Activated T-helper 1 cell treated with Interleukin-2 at 50 U/mL for 16 hours (primary cell): ENCODE data around the gene TMPRSS7.
A peak's percentile ranks its signal among the peaks of the same experiment; 100 is the strongest.

Experiments used
- DNase-seq: peaks from one replicate; pipeline ENCODE4 v3.0.0-alpha.2; 2020; ENCODE audit warnings: low read depth

The TMPRSS7 gene

DNA sequence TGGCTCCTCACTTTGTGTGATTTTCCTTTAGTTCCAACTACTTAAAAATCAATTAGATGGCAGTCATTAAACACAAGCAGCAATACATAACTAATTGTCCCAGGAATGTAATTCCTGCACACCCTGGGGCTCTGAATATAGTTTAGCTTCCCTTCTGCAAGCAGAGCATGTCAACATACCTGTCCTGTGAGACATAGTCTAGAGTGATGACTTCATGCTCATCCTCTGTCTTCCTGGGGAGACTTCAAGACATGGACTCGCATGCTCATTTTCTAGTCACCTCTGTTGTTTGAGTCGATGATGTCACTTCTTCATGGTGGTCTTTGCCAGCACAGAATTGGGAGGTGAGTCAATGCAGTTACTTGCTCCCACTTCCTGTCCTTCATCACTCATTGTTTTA lies 67.4 kb downstream of the TMPRSS7 start:
- DNase-seq, result no peak

GRCh38 chr3:112104774-112105173 lies 70.2 kb downstream of the TMPRSS7 start:
- DNase-seq, result no peak

DNA sequence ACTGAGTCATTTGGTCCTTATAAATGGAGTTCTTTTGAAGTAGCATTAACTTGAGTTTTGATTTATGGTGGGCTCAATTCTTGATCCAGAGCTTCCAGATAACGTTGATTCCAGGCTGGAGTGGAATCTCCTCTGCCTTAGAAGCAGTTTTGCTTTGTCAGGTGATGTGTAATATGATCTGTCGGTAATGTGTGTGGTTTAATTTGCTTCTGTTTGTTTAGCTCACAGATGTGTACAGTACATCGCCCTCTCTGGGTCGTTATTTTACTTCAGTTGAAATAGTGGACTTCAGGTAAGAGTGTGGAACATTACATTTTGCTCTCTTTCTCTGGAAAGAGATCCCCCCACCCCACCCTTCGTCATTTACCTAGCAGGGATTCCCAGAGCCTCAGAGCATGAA lies 74.8 kb downstream of the TMPRSS7 start:
- DNase-seq, result no peak

- peak; percentile 33 for DNase-seq
These were observed 77.4 kb downstream of the TMPRSS7 start for GRCh38 chr3:112111785-112112402.

- no peak for DNase-seq
These were observed 80.1 kb downstream of the TMPRSS7 start for GRCh38 chr3:112114576-112115160.

DNA sequence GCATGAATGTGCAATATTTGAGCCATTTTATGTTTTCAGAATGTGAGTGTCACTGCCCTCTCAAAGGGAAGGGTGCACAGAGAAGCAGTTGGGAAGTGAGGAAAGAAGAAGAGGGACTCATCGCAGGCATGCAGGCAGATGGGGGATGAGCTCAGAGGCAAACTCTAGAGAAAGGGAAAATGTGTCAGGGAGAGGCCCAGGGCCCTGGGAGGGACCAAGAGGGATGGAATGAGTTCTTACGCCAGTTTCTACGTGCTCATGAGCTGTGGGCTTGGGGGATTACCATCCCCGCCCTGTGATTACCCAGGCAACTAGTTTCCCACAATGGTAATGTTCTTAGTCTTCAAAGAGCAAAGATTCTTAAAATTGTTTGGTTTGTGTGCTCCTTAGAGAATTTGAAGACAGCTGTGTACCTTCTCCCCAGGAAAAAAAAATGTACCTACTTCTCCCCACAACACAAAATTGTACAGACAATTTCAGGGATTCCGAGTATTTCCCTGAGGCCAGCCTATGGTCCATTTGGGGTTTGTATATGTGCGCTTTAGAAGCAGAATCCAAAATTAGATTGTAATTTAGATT lies 80.7 kb downstream of the TMPRSS7 start:
- no peak for DNase-seq

DNA sequence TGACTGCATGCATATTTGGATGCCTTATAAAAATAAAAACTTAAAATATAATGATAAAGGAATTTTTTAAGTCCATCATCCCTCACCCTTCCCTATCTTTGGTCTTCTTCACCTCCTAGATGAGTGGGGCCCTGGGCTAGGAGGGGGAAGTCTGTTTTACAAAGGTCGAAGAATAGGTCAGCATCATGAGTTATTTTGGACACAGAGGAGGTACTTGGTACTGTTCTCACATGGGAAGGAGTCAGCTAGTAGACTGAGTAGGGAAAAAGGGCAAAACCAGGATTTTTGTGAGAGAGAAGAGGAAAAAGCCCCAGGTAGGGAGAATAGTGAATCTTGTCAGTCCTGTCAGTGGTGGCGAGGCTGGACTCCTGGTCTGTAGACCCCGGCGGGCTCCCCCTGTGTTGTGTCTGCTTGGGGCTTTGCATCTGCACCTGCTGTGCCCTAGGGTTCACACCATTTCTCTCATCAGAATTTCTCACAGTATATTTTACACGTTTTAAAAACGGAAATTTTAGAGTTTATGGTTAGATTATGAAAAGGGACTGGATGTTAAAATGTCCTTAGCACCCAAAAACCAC lies 81.4 kb downstream of the TMPRSS7 start:
- DNase-seq, result no peak

- no peak for DNase-seq
These were observed 82.2 kb downstream of the TMPRSS7 start for GRCh38 chr3:112116748-112117186.

DNA sequence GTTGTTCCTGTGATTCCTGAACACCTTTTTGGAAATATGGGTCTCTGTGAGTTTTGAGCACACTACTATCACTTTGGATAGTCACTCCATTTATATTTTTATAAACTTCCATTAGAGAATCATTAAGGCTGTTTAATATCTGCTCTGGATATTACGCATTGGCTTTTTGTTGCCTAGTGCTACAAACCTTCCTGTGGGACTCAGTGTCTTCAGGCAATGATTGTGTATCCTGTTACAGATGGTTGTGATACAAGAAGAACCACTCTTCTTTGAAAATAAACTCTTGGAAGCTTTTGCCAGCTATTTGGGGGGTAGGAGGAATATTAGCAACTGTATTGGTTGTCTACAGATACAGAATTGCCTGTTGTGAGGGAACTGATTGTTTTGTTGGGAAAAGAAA lies 82.9 kb downstream of the TMPRSS7 start:
- DNase-seq, result no peak

- no peak for DNase-seq
These were observed 83.5 kb downstream of the TMPRSS7 start for GRCh38 chr3:112117841-112118571.

GRCh38 chr3:112119962-112120836 lies 85.7 kb downstream of the TMPRSS7 start:
- no peak for DNase-seq

- DNase-seq, result no peak
These were observed 87.3 kb downstream of the TMPRSS7 start for GRCh38 chr3:112121577-112122547.

GRCh38 chr3:112122870-112123269 lies 88.3 kb downstream of the TMPRSS7 start:
- no peak for DNase-seq

- DNase-seq, result no peak
These were observed 89.0 kb downstream of the TMPRSS7 start for GRCh38 chr3:112123548-112123947.

GRCh38 chr3:112124907-112125607 lies 90.5 kb downstream of the TMPRSS7 start:
- no peak for DNase-seq

GRCh38 chr3:112126511-112126911 lies 92.0 kb downstream of the TMPRSS7 start:
- DNase-seq, result no peak

DNA sequence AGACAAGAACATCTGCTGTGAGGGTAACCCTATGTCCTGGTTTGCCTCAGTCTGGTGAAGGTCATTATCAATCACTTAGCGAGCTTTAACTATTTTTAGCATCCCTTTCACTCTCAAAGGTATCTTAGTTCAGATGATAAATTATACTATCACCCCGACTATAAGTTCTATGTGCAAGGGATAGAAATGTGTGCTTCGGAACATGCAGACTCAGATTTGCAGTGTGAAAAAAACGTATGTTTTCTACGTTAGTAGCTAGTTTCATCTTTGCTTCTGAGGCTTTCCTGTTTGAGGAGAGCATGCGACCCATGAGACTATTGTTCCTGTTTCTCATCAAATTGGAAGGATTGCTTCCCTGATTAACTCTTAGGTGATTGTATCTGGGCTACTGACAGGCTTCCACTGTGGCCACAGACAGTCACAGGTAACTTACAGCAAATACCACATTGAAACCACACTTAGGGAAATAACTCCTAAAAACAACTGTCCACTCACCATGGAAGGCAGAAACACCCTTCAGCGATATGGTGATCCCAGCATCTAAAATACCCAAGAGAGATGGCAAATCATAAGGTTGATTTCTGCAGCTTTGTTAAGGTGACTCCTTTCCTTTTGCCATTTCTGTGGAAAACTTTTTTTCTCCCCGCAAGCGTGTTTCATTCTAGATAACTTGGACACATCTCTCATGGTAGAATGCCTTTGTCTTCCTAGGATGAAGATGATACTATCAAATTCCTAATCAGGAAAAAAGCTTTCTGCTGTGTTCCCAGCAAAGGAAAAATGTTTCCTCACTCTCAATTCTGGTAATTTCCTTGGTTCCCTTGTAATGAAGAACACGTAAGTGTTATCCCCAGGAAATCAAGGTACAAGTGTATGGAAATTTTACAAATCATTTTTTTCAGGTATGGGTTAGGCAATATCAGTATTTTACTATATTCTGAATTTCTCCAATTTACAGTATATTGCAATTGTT lies 93.3 kb downstream of the TMPRSS7 start:
- DNase-seq, result no peak

DNA sequence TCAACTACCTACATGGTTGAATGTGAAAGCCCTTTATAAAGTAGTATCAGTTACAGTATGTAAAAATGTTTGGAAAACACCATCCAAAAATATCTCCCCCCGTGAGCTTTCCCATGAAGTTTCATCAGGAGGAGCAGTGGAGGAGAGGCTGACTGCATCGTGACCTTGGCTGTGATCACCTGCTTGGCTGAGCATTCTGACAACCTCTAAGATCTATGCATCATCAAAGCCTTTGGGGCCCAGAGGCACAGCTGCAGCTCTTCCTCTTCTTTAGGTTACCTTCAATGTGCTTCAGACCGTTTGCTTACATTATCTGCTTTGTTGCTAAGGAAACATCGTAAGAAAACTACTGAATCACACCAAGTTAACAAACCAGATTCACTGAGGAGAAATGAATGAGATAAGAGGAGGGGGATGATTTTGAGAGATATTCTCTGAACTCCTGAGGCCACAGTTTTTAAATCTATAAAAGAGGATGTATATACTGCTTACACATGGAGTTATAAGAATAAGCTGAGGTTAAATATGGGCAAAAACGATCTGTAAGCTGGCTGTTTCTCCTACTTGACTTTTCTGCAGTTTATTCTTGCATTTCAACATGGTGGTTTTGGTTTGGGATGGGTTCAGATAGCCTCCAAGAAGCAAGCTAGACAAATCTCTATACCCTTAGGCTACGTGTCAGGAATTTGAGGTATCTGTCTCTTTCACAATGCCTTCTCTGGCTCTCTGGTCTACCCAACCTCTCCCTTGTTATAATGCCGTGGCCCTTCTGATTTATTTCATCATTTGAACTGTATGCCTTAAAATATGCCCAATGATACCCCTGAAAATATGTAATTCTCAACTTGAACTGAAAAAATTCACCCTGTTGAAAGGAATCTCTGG lies 94.5 kb downstream of the TMPRSS7 start:
- peak; percentile 23 for DNase-seq
